ENCODE data around the gene LAX1.
"Not testable (repeated sequence)": the region's sequence is repeated elsewhere in the genome, so short reads cannot be mapped to it uniquely, and the experiment has no call there.

LAX1 gene

GRCh38 chr1:203754455-203754864, 10.5 kb upstream of the LAX1 start:
- Histone ChIP-seq H3K79me2 (ENCODE audit: low read length) (no peaks in the 10 kb centered on the region), H2AFZ (ENCODE audit: low read depth, low read length) (peak overlapping the region; percentile 97), H3K4me2 (ENCODE audit: low read length) (peak overlapping the region; percentile 55), H4K20me1 (ENCODE audit: insufficient read depth, low read length) (no peaks in the 10 kb centered on the region), H3K27ac (ENCODE audit: low read length) (no peak overlapping the region), H3K27me3 (ENCODE audit: low read depth, low read length) (no peaks in the 10 kb centered on the region), H3K9me3 (ENCODE audit: insufficient read depth, low read length) (no peaks in the 10 kb centered on the region), H3K4me1 (ENCODE audit: low read length) (peaks cover 20% of the 10 kb centered on the region), H3K36me3 (replicated peaks; ENCODE audit: low read depth, low read length) (no peaks in the 10 kb centered on the region), H3K4me3 (ENCODE audit: low read length) (no peak overlapping the region), H3K9ac (ENCODE audit: low read length) (no peak overlapping the region)
- no peak for TF ChIP-seq EZH2phosphoT487 (IDR thresholded peaks at IDR 0.05; ENCODE audit: low read depth)
- no peak for TF ChIP-seq CTCF (IDR thresholded peaks at IDR 0.05; ENCODE audit: low read depth, low read length)

- no peaks in the 10 kb centered on the region for H3K9me3 ChIP-seq (ENCODE audit: insufficient read depth, low read length)
- no peak overlapping the region for H3K4me2 ChIP-seq (ENCODE audit: low read length)
- no peak overlapping the region for H2AFZ ChIP-seq (ENCODE audit: low read depth, low read length)
- no peak overlapping the region for H3K4me3 ChIP-seq (ENCODE audit: low read length)
- H3K4me1 ChIP-seq (ENCODE audit: low read length) = peaks cover 20% of the 10 kb centered on the region
- H3K36me3 ChIP-seq (replicated peaks; ENCODE audit: low read depth, low read length) = no peaks in the 10 kb centered on the region
- H4K20me1 ChIP-seq (ENCODE audit: insufficient read depth, low read length) = no peaks in the 10 kb centered on the region
- H3K79me2 ChIP-seq (ENCODE audit: low read length) = no peaks in the 10 kb centered on the region
- no peak overlapping the region for H3K9ac ChIP-seq (ENCODE audit: low read length)
- H3K27me3 ChIP-seq (ENCODE audit: low read depth, low read length) = no peaks in the 10 kb centered on the region
- H3K27ac ChIP-seq (ENCODE audit: low read length) = no peak overlapping the region
- no peak for TF ChIP-seq CTCF (IDR thresholded peaks at IDR 0.05; ENCODE audit: low read depth, low read length)
- no peak for TF ChIP-seq EZH2phosphoT487 (IDR thresholded peaks at IDR 0.05; ENCODE audit: low read depth)
Measured at GRCh38 chr1:203756036-203756435, 8.9 kb upstream of the LAX1 start.

- H3K9ac ChIP-seq (ENCODE audit: low read length); H3K27me3 ChIP-seq (ENCODE audit: low read depth, low read length); H2AFZ ChIP-seq (ENCODE audit: low read depth, low read length); H3K4me3 ChIP-seq (ENCODE audit: low read length); H3K9me3 ChIP-seq (ENCODE audit: insufficient read depth, low read length); H3K79me2 ChIP-seq (ENCODE audit: low read length); H3K27ac ChIP-seq (ENCODE audit: low read length); H4K20me1 ChIP-seq (ENCODE audit: insufficient read depth, low read length); H3K36me3 ChIP-seq (replicated peaks; ENCODE audit: low read depth, low read length); H3K4me2 ChIP-seq (ENCODE audit: low read length): not testable (repeated sequence)
- H3K4me1 ChIP-seq (ENCODE audit: low read length) = peaks cover 12% of the 10 kb centered on the region
Measured at GRCh38 chr1:203758749-203759148, 6.2 kb upstream of the LAX1 start.

- TF ChIP-seq CTCF (IDR thresholded peaks at IDR 0.05; ENCODE audit: low read depth, low read length) (no peak), EZH2phosphoT487 (IDR thresholded peaks at IDR 0.05; ENCODE audit: low read depth) (no peak)
- Histone ChIP-seq H3K9ac (ENCODE audit: low read length) (no peak overlapping the region), H3K4me3 (ENCODE audit: low read length) (no peak overlapping the region), H3K4me2 (ENCODE audit: low read length) (no peak overlapping the region), H3K9me3 (ENCODE audit: insufficient read depth, low read length) (no peaks in the 10 kb centered on the region; the same call in 1 of the 2 replicates), H3K27ac (ENCODE audit: low read length) (no peak overlapping the region), H2AFZ (ENCODE audit: low read depth, low read length) (no peak overlapping the region), H3K27me3 (ENCODE audit: low read depth, low read length) (no peaks in the 10 kb centered on the region), H4K20me1 (ENCODE audit: insufficient read depth, low read length) (no peaks in the 10 kb centered on the region), H3K36me3 (replicated peaks; ENCODE audit: low read depth, low read length) (no peaks in the 10 kb centered on the region), H3K79me2 (ENCODE audit: low read length) (no peaks in the 10 kb centered on the region), H3K4me1 (ENCODE audit: low read length) (peaks cover 11% of the 10 kb centered on the region)
Measured at GRCh38 chr1:203760506-203760905, 4.5 kb upstream of the LAX1 start.

GRCh38 chr1:203761958-203762357, 3.0 kb upstream of the LAX1 start:
- not testable (repeated sequence) for H3K27ac ChIP-seq (ENCODE audit: low read length); H3K79me2 ChIP-seq (ENCODE audit: low read length); H3K36me3 ChIP-seq (replicated peaks; ENCODE audit: low read depth, low read length); H3K27me3 ChIP-seq (ENCODE audit: low read depth, low read length); H3K9me3 ChIP-seq (ENCODE audit: insufficient read depth, low read length); H3K4me3 ChIP-seq (ENCODE audit: low read length); H3K9ac ChIP-seq (ENCODE audit: low read length); H3K4me2 ChIP-seq (ENCODE audit: low read length); H4K20me1 ChIP-seq (ENCODE audit: insufficient read depth, low read length); H2AFZ ChIP-seq (ENCODE audit: low read depth, low read length)
- peaks cover 11% of the 10 kb centered on the region for H3K4me1 ChIP-seq (ENCODE audit: low read length)
